Muscle of arm (tissue), 12 donors: ENCODE results near the gene AGAP5. TPM values are rescaled to one million over a fixed set of nuclear protein-coding genes. Genes with fewer than 3 reads are reported as not detected.
A peak's percentile ranks its signal among the peaks of the same experiment; 100 is the strongest.

Experiments
- DNase-seq: peaks from one replicate; pipeline ENCODE4 v3.0.0-alpha.2; 2013
- polyA plus RNA-seq, 12 donors: library from polyadenylated mRNA; unstranded; fragments of 120-200 nt; gene quantifications; one replicate each; pipeline ENCODE4 v1.2.1, GENCODE V29; 2013; ENCODE audit not compliant: insufficient read length in 12 of 12

Gene AGAP5
- polyA plus RNA-seq, 12 donors: 6.2 to 22.3 (median 10.0) TPM; not detected in 1

DNA sequence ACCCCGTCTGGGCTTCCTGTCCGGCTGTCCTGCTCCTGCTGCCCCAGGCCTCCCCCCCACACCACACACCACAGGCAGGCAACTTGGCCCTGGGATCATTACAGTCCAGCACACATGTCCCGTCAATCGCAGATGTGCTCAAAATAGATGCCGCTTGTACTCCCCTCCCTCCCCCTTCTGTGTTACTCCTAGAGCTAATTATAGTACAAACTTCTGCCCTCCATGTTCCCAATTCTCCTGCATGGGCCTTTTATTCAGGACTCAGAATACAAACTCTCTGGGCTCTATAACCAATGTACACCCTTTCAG lies 42.0 kb downstream of the AGAP5 start, which contains the start of gene SYNPO2L:
Gene SYNPO2L, minus strand, starts transcription at position 40 of the 309 bp plus-strand sequence. CDS start 107 bp downstream, outside the sequence.
- DNase-seq: peak; percentile 51

GRCh38 chr10:73655257-73655989 lies 42.5 kb downstream of the AGAP5 start:
- no peak for DNase-seq

GRCh38 chr10:73653701-73654100 lies 44.2 kb downstream of the AGAP5 start:
- DNase-seq: no peak

GRCh38 chr10:73653195-73653594 lies 44.7 kb downstream of the AGAP5 start:
- DNase-seq: no peak

- peak; percentile 55 for DNase-seq
Observed at GRCh38 chr10:73650537-73651331, 47.2 kb downstream of the AGAP5 start.

DNA sequence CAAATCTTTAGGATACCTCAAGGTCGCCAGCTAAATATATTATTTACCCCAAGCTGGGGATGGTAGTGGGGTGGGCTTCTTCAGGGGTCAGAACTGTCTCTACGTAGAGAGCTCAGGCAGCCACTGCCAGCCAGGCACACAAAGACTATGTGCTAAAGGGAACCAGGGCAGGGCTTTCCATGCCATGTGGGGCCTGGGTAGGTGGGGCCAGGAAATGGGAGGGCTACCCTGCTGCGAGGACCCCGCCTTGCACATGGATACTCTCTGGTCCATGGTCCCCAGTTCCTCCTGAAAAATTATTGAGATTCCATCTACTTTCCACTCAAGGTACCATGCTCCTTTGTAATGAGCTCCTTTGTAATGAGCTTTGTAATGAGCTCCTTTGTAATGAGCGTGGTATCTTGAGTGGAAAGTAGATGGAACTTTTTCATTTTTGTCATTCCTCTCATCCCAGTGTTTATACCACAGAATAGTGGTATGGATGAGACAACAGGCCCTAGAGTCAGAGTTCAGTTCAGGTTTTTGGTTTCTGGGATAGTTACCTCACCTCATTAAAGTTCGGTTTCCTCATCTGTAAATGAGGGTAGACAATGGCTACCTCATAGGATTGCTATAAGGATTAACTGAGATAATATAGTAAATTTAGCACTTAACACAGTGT lies 47.9 kb downstream of the AGAP5 start:
- no peak for DNase-seq

GRCh38 chr10:73648975-73649829 lies 48.7 kb downstream of the AGAP5 start:
- DNase-seq: no peak

DNA sequence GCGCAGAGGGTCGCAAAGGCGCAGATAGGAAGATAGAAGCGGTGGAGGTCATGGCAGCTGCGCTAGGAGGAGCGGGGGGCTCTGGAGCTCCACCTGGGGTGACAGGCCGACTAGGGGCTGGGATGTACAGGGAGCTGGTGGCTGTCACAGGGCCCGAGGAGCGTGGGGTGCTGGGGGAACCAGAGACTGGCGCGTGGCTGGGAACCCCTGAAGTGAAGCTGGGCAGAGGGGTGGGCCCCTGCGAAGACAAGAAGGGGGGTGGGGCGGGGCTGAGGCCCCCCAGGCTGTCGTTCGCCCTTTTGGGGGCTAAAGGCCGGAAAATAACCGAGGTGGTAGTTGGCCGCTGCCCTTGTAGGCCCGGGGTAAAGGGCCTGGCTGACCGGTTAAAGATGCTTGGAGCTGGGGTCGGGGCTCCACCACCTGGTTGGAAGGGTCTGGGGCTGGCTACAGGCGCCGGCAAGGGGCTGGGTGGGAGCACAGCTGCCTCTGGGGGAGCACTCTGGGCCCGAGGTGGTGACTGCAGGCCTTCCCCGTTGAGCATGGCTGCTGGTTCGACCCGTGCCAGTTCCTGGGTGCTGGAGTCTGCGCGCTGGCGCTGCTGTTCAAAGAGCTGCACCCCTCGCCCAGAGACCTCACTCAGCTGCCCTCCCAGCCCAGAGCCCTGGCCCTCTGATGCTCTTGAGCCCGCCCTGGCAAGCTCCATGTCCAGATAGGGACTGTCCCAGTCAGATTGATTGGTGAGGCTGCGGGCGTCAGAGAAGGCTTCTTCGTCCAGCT lies 49.8 kb downstream of the AGAP5 start:
- no peak for DNase-seq

DNA sequence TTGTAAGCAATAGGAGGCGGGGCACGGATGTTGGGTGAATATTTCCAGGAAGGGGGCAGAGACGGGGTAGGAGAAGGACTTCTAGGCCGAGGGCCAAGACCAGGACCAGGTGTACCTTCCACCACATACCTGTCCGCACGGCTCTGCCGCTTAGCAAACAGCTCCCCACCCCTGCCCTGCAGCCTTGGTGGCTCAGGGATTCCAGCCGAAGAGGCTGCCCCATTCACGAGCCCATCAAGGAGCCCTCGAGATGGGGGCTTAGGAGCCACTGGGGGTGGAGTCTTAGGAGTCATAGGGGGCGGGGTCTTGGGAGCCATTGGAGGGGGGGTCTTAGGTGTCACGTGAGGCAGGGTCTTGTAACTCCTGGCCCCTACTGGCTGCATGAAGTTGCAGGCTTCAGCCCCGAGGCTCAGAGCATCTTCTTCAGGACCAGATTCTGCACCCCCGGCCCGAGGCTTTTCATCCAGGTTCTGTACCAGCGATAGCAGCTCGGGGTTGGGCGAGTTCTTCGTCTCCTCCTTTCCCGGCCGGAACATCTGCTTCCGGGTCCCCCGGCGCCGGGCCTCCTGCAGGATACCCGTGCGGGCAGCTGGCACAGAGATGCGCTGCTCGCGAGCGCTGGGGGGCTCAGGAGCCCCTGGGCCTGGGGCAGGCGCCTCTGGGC lies 50.6 kb downstream of the AGAP5 start:
- peak; percentile 68 for DNase-seq

DNA sequence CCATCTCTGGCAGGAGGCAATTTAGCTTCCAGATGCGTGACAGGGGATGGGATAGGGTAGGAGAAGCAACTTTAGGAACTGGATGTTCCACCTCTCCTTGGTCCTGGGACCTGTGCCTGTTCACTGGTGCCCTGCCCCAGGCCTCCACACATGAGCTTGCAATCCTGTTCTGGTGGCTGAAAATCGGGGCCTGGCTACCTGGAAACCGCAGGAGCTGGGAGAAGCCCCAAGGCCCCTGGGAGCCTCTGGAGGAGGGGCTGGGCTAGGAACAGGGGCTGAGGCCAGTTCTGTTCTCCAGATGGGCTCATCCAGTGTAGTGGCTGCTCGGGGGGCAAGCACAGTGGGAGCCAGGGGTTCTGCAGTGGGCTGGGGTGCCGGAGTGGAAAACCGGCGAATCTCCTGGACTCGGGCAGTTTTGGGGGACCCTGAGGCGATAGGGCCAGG lies 51.3 kb downstream of the AGAP5 start:
- no peak for DNase-seq

DNA sequence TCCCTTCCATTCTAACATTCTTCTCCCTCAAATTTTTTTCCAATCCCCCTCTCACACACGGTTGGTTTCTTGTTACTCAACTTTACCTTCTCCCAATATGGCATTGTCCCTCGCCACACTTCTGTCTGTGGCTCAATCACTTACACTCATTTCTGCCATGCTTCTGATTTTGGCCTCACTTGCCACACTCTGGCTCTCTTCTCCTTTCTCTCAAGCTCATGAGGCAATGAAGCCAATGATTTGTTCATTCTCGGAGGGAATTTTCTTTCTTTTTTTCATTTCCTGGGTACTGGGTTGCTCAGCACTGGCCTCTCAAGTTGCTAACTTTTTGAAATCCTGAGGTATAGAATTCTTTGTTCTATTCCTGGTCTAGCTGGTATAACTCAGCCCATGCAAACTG lies 52.7 kb downstream of the AGAP5 start:
- DNase-seq: no peak

- no peak for DNase-seq
Observed at GRCh38 chr10:73644767-73645166, 53.1 kb downstream of the AGAP5 start.

DNA sequence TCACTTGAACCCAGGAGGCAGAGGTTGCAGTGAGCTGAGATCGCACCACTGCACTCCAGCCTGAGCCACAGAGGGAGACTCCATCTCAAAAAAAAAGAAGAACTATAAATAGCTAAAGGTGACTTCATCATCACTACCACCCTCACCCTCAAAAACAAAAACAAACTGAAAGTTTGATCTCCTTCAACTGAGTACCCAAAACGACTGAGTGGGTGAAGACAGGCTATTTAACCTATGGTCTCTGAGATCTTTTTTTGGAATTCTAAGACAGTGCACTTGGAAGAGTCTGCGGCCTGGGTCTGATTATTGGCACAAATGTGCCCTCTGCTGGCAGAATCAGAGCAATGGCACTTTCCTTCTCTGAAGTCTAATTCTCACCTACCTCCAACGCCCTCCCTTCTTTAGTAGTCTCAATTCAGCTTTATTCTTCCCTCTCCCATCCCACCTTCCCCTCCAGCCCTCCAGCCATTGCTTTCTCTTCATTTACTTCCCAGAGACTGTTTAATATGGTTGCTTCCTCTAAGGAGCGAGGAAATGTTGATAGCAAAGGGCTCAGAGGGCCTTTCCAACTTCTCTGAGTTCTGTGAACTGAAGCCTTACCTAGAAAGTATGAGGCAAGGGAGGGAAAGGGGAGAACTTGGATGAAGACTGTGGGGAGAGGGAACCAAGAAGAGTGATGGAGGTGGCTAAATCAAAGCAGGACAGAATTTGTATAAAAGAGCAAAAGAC lies 53.7 kb downstream of the AGAP5 start:
- DNase-seq: peak; percentile 75

DNA sequence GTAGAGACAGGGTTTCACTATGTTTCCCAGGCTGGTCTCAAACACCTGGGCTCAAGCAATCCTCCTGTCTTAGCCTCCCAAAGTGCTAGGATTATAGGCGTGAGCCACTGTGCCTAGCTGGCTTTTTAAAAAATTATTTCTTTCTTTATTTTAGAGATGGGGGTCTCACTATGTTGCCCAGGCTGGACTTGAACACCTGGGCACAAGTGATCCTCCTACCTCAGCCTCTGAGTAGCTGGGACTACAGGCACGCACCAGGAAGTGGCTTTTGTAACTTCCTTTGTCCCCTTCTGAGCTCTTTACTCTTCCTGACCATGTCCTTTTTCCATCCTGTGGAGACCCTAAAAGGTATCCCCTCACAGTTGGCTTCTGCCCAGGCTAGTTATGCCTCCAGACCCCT lies 54.5 kb downstream of the AGAP5 start:
- no peak for DNase-seq

GRCh38 chr10:73641328-73642060 lies 56.4 kb downstream of the AGAP5 start, which contains the start of gene MYOZ1:
MYOZ1 (minus strand) TSS chr10:73641474; CDS start chr10:73640017, 1,457 bp downstream.
- no peak for DNase-seq

DNA sequence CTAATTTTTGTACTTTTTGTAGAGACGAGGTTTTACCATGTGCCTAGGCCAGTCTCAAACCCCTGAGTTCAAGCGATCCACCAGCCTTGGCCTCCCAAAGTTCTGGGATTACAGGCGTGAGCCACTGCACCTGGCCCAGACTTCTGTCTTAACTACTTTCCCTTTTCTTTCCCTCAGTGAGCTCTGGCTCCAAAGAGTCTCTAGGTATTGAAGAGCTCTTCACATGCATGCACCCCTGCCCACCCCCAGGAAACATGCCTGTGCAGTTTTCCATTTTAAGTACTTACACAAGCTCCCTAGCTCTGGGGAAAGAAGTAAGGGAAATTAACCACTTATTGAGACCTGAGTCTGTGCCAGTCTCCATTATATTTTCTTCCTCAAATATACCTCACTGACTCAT lies 58.6 kb downstream of the AGAP5 start:
- DNase-seq: no peak

- no peak for DNase-seq
Observed at GRCh38 chr10:73635781-73636180, 62.1 kb downstream of the AGAP5 start.

GRCh38 chr10:73634421-73634820 lies 63.5 kb downstream of the AGAP5 start:
- DNase-seq: no peak

DNA sequence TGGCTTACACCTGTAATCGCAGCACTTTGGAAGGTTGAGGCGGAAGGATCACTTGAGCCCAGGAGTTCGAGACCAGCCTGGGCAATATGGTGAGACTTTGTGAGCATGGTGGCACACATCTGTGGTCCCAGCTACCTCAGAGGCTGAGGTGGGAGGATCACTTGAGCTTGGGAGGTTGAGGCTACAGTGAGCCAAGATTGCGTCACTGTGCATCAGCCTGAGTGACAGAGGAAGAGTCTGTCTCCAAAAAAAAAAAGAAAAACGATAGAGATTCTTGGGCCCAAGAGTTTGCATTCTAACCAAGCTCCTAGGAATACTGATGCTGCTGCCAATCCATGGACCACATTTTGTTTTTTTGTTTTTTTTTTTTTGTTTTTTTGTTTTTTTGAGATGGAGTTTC lies 68.7 kb downstream of the AGAP5 start:
- DNase-seq: no peak
